ENCODE measurements around the gene TMSB4X.
A peak's percentile ranks its signal among the peaks of the same experiment; 100 is the strongest.
"Not testable (repeated sequence)": the region's sequence is repeated elsewhere in the genome, so short reads cannot be mapped to it uniquely, and the experiment has no call there.

The TMSB4X gene

DNA sequence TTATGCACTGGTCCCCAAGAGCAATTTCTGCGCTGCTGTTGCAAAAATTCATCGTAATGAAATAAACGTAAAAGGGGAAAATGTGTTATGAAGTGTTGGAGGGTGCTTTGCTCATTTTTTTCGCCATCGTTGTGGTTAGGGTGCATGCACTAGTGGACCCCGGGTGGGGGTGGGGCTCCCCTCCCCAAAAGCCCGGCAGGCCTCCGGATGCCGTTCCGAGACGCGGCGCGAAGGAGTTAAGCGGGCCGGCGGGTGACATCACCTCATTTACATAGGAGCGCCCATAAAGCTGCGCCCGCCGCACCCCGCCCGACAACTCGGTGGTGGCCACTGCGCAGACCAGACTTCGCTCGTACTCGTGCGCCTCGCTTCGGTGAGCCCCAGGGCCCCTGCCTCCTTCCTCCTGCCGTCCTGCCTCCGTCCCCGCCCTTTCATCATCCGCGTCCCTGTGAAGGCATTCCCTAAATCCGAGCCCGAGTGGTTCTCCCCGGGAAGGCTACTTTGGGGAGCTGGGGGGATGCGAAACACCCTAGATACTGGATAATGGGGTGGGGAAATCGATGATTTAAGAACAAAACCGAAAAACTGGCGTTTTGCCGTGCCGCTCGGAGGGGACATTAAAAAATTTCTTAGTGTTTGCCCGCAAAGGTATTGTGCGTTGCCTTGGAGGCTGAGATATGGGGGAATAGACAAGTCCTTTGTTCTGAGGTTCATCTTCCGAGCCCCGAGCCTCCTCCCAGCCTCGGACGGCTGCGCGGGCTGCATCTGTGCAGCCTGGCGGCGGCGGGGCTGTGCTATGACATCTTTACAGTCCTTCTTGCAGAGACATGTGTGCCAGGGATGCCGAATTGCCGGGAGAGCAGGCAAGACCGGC is at the start of gene TMSB4X:
TMSB4X (plus strand) TSS at position 315 of the 874 bp plus-strand sequence.
- peak; percentile 90 for DNase-seq

DNA sequence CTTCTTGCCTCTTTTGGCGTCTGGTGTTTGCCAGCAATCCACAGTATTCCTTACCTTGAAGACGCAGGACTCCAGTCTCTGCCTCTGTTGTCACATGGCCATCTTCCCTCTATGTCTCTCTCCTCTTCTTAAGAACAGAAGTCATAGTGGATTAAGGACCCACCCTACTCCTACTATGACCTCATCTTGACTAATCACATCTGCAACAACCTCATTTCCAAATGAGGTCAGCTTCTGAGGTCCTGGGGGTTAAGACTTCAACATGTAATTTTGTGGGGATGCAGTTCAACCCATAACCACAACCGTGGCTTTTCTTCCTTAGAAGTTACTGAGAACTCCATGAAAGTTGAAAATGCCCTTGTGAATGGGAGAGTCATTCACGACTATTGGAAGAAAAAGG is 45.2 kb upstream of the TMSB4X start:
- DNase-seq: no peak

DNA sequence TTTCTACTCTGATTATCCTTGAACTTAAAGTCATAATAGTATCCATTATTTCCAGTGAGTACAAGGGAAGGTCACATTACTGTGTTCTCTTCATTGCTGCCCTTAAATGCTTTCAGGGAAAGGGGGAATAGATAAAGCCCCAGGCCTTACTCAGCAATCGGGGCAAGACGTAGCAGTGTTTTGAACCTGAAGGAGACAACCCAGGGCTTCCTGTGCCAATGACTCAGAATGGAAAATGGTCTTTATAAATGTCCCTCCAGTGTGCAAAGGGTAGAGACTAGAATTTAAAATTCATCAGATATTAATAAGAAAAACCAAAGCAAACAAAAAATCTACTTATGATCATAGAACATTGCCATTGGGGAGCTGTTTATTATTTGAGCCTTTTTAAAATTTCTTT is 44.8 kb upstream of the TMSB4X start:
- no peak for DNase-seq

DNA sequence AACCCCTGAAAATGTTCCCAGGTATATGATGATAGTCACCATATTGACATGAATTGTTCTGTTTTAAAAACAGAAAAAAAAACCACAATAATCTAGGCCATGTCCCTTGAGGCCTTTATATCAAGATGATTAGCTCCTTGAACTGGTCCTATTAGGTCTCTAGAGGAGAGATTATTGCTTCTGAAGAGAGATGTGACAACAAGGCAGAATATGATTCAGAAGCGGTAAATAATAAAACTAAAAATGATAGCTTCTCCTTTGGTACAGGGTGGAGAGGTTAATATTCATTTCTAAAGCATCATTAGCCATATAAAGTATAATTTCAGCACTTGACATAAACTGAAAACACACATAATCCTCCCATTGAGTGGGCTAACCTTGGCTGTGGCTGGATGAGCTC is 42.7 kb upstream of the TMSB4X start:
- no peak for DNase-seq

DNA sequence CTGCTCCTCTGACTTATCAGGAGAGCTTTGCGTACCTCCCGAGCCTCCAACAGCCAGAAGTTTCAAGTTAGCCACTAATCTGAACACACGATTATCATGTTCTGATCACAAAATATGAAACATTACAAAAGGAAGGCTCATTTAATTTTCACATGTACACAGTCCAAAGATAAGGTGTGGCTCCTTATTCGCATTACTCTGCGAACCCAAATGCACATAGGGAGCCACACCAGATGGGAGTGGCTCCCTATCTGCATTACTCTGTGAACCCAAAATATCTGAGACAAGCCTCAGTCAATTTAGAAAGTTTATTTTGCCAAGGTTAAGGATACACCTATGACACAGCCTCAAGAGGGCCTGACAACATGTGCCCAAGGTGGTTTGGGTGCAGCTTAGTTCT is 40.1 kb upstream of the TMSB4X start:
- DNase-seq: no peak

DNA sequence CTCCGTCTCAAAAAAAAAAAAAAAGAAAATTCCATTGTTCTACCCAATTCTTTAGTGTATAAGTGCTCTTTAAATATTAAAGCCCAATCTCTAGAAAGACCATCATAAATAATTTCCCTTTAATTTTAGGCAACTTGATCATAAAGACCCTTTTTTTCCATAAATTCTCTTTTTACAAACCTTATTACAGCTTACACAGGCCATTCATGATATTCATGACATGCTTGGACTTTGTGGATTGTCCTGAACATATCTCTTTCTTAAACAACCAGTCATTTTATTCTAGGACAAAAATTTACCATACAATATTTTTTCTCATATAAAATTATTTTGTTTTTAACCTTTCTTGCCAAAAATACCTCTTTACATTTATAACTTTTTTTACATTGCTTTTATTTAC is 38.0 kb upstream of the TMSB4X start:
- no peak for DNase-seq

DNA sequence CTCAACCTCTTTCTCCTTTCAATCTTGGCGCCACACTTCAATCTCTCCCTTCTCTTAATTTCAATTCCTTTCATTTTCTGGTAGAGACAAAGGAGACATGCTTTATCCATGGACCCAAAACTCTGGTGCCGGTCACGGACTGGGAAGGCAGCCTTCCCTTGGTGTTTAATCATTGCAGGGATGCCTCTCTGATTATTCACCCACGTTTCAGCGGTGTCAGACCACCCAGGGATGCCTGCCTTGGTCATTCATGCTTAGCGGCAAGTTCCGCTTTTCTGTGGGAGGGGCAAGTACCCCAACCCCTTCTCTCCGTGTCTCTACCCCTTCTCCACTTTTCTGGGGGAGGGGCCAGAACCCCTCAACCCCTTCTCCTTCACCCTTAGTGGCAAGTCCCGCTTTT is 34.4 kb upstream of the TMSB4X start:
- not testable (repeated sequence) for DNase-seq

DNA sequence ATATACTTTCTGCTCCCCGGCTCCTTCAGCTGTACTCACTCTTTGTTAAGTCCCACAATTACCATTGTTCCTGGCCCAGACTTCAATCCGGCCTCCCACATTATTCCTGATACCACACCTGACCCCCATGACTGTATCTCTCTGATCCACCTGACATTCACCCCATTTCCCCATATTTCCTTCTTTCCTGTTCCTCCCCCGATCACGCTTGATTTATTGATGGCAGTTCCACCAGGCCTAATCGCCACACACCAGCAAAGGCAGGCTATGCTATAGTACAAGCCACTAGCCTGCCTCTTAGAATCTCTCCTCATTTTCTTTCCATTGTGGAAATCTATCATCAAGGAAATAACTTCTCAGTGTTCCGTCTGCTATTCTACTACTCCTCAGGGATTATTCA is 31.3 kb upstream of the TMSB4X start:
- DNase-seq: not testable (repeated sequence)

DNA sequence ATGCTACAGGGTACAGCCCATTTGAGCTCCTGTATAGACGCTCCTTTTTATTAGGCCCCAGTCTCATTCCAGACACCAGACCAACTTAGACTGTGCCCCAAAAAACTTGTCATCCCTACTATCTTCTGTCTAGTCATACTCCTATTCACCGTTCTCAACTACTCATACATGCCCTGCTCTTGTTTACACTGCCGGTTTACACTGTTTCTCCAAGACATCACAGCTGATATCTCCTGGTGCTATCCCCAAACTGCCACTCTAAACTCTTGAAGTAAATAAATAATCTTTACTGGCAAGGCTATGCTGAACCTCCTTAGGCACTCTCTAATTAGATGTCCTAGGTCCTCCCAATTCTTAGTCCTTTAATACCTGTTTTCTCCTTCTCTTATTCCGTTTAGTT is 30.5 kb upstream of the TMSB4X start:
- not testable (repeated sequence) for DNase-seq

- no peak for DNase-seq
Observed at GRCh38 chrX:12945494-12945893, 29.4 kb upstream of the TMSB4X start.

GRCh38 chrX:12946406-12946805 is 28.5 kb upstream of the TMSB4X start:
- no peak for DNase-seq

DNA sequence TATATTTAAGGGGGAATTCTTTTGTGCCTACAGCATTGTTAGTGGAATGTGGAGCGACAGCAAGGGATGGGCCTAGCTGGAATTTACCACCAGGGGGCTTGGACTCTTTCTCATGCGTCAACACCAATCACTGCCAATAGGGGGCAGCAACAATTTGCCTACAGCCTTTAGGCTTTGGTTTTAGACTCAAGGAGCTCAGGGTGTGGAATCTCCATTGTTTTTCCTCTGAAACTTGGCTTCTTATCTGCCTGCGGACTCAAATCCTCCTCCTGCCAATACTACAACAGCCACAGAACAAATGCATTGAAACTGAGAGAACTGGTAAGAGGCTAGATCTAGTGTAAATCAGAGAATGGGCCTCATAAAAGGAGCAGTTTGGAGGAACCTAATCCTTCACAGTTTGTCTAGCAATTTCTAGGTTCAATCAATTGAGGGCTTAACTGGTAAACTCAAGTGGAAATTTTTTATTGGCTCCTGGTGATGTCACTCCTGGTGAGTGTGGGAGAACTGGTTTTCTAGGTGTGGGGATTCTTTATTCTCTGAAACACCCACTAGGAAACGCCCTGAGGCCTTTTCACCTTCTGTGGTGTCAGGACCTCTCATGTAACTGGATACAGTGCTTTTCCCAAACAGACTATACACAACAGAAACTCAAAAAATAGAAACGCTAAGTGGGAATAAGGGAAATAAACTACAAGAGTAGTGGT is 27.9 kb upstream of the TMSB4X start:
- DNase-seq: peak; percentile 62

- no peak for DNase-seq
Observed at GRCh38 chrX:12947545-12948235, 27.2 kb upstream of the TMSB4X start.

- no peak for DNase-seq
Observed at GRCh38 chrX:12948495-12948894, 26.4 kb upstream of the TMSB4X start.

GRCh38 chrX:12949205-12949926 is 25.5 kb upstream of the TMSB4X start:
- no peak for DNase-seq

GRCh38 chrX:12949927-12950656 is 24.8 kb upstream of the TMSB4X start:
- no peak for DNase-seq

DNA sequence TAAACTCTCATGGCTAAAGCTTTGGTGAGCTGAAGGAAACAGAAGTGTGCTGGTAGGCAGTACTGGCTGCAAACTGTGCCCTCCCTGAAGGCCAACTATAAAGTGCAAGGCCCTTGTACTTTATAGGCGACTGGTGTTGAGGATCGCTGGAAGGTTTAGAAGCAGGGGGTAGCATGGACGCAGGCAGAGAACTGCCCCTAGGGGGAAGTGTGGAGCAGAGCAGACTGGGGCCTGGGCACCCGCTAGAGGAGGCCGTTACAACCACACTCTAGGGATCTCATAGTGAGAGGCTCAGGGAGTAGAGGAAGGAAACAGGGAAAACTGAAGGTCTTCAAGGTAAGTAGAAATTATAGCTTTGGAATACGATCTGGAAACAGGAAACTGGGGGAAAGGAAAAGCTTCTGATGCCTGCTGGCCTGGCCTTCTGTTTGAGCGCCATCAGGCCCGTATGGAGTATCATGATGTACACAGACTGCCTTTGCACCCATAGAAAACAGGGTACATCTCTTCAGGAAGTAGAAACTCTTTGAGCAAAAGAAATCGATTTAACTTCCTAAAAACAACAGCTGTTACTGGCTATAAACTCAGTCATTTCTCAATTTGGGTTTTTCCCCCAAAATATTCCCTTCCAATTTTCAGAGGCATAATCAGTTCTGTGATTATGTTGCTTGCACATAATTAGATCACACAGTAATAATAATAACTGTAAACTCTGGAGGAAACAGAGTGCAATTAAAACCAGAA is 23.9 kb upstream of the TMSB4X start:
- no peak for DNase-seq

GRCh38 chrX:12951595-12951975 is 23.3 kb upstream of the TMSB4X start:
- DNase-seq: no peak

GRCh38 chrX:12953420-12953819 is 21.5 kb upstream of the TMSB4X start:
- DNase-seq: no peak

DNA sequence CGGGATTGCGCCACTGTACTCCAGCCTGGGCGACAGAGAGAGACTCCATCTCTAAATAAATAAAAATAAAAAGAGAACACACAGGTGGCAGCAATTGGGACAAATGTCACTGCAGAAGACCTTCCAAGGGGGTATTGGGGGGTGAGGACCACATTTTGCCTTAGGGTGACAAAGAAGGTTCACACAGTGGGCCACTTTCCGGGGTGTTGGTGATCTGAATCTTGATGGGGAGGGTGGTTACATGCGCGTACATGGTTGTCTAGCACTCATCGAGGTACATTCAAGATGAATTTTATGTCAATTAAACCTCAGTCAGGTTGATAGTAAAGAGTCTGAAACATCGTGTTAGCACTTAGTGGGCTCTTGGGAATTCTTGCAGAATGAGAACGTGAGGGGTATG is 20.5 kb upstream of the TMSB4X start:
- no peak for DNase-seq

- DNase-seq: no peak
Observed at GRCh38 chrX:12954981-12955380, 19.9 kb upstream of the TMSB4X start.
